ELF-1 (cell line): ENCODE results near the gene CLDN3.
"Not testable (repeated sequence)": the region's sequence is repeated elsewhere in the genome, so short reads cannot be mapped to it uniquely, and the experiment has no call there.

Source experiments
- DNase-seq: peaks from one replicate; pipeline ENCODE4 v3.0.0-alpha.2; 2016; ENCODE audit warnings: low read depth, low spot score

CLDN3 gene

GRCh38 chr7:73737491-73738219 lies 32.4 kb downstream of the CLDN3 start:
- no peak for DNase-seq

- DNase-seq, result no peak
These were observed 33.2 kb downstream of the CLDN3 start for GRCh38 chr7:73736885-73737284.

GRCh38 chr7:73735528-73735905 lies 34.6 kb downstream of the CLDN3 start:
- DNase-seq, result no peak

- peak; percentile 94 for DNase-seq
These were observed 35.2 kb downstream of the CLDN3 start for GRCh38 chr7:73734619-73735527.

GRCh38 chr7:73732397-73732796 lies 37.7 kb downstream of the CLDN3 start:
- DNase-seq, result no peak

GRCh38 chr7:73730485-73730884 lies 39.6 kb downstream of the CLDN3 start:
- DNase-seq, result no peak

- DNase-seq, result no peak
These were observed 41.5 kb downstream of the CLDN3 start for GRCh38 chr7:73728551-73728950.

GRCh38 chr7:73727952-73728351 lies 42.1 kb downstream of the CLDN3 start:
- DNase-seq, result no peak

- DNase-seq, result no peak
These were observed 44.0 kb downstream of the CLDN3 start for GRCh38 chr7:73726083-73726466.

- no peak for DNase-seq
These were observed 46.3 kb downstream of the CLDN3 start for GRCh38 chr7:73723813-73724212.

GRCh38 chr7:73722785-73723184 lies 47.3 kb downstream of the CLDN3 start:
- no peak for DNase-seq

- DNase-seq, result not testable (repeated sequence)
These were observed 47.9 kb downstream of the CLDN3 start for GRCh38 chr7:73722182-73722581.

- no peak for DNase-seq
These were observed 48.7 kb downstream of the CLDN3 start for GRCh38 chr7:73721377-73721817.

- not testable (repeated sequence) for DNase-seq
These were observed 49.6 kb downstream of the CLDN3 start for GRCh38 chr7:73720443-73720842.

- DNase-seq, result no peak
These were observed 50.3 kb downstream of the CLDN3 start for GRCh38 chr7:73719806-73720169.
